OCI-LY1 (cell line): ENCODE results near the gene PARD6B.

Experiments
- EZH2 ChIP-seq: fragments of 200-600 bp; sonication (generic), shearing (Covaris generic); IDR thresholded peaks from 2 replicates; pipeline ENCODE4 v1.8.0; 2017; ENCODE audit warnings: borderline replicate concordance, mixed run types, mild to moderate bottlenecking, antibody characterized with exemption, low read length, moderate library complexity, mixed read lengths
- TF ChIP-seq, protein P1 (sequence below): fragments of 200-600 bp; sonication (generic), shearing (Covaris generic); IDR thresholded peaks from 2 replicates; pipeline ENCODE4 v1.5.1; 2017; ENCODE audit warnings: mild to moderate bottlenecking, antibody characterized with exemption, low read length, moderate library complexity, mixed read lengths

- TF ChIP-seq, protein P1, sequence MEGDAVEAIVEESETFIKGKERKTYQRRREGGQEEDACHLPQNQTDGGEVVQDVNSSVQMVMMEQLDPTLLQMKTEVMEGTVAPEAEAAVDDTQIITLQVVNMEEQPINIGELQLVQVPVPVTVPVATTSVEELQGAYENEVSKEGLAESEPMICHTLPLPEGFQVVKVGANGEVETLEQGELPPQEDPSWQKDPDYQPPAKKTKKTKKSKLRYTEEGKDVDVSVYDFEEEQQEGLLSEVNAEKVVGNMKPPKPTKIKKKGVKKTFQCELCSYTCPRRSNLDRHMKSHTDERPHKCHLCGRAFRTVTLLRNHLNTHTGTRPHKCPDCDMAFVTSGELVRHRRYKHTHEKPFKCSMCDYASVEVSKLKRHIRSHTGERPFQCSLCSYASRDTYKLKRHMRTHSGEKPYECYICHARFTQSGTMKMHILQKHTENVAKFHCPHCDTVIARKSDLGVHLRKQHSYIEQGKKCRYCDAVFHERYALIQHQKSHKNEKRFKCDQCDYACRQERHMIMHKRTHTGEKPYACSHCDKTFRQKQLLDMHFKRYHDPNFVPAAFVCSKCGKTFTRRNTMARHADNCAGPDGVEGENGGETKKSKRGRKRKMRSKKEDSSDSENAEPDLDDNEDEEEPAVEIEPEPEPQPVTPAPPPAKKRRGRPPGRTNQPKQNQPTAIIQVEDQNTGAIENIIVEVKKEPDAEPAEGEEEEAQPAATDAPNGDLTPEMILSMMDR = no peak
- no peak for TF ChIP-seq EZH2
Observed at GRCh38 chr20:50762435-50763220, 31.2 kb downstream of the PARD6B start.
